Parathyroid adenoma (tissue), 2 donors: ENCODE results near the gene ATP5PO.

Source experiments
- H2AFZ ChIP-seq: fragments of 300-600 bp; sonication (generic); one replicate; pipeline ENCODE4 v1.7.0; 2017; ENCODE audit warnings: antibody characterized with exemption, mild to moderate bottlenecking
- H3K27ac ChIP-seq: fragments of 300-600 bp; sonication (generic); one replicate; pipeline ENCODE4 v1.7.0; 2017
- H3K27me3 ChIP-seq: fragments of 300-600 bp; sonication (generic); one replicate; pipeline ENCODE4 v1.7.0; 2017; ENCODE audit warnings: low read length; ENCODE audit not compliant: control insufficient read depth, insufficient read depth
- H3K36me3 ChIP-seq: fragments of 300-600 bp; sonication (generic); one replicate; pipeline ENCODE4 v1.7.0; 2017; ENCODE audit warnings: low read length; ENCODE audit not compliant: control insufficient read depth, insufficient read depth
- H3K4me1 ChIP-seq: fragments of 300-600 bp; sonication (generic); one replicate; pipeline ENCODE4 v1.7.0; 2017; ENCODE audit warnings: control low read depth
- H3K4me2 ChIP-seq: fragments of 300-600 bp; sonication (generic); one replicate; pipeline ENCODE4 v1.7.0; 2017; ENCODE audit warnings: low read length
- H3K4me3 ChIP-seq: fragments of 300-600 bp; sonication (generic); one replicate; pipeline ENCODE4 v1.7.0; 2017; ENCODE audit warnings: low read depth, low read length
- H3K79me2 ChIP-seq: fragments of 300-600 bp; sonication (generic); one replicate; pipeline ENCODE4 v1.7.0; 2017; ENCODE audit warnings: control low read depth
- H3K9ac ChIP-seq: fragments of 300-600 bp; sonication (generic); one replicate; pipeline ENCODE4 v1.7.0; 2017; ENCODE audit warnings: mild to moderate bottlenecking
- H3K9me3 ChIP-seq: fragments of 300-600 bp; sonication (generic); one replicate; pipeline ENCODE4 v1.7.0; 2017; ENCODE audit warnings: low read length; ENCODE audit not compliant: control insufficient read depth
- CTCF ChIP-seq: fragments of 300-600 bp; sonication (generic); IDR thresholded peaks from one replicate; pipeline ENCODE4 v1.7.0; 2017; ENCODE audit warnings: antibody characterized with exemption, mild to moderate bottlenecking
- donor health status: primary hyperparathyroidism.

ATP5PO gene

DNA sequence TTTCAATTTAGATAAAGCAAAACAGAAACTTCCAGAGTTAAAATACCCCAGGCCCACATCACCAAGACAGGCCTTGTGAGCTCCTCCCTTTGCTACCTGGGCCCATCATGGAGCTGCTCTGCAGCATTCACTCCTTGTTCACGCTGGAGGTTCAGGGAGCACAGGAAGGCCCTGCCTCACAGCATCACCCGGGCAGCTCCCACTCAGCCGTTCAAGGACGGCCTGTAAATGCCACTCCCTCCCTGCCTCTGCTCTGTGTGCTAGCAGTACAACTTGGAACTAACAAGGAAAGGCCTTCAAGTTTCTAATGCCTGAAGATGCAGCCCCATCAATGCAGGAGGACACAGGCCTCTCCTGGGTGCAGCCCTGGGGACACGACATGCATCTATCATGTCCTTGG is 11.6 kb downstream of the ATP5PO start:
- H3K4me2 ChIP-seq = no peak overlapping the region
- no peak overlapping the region for H2AFZ ChIP-seq
- no peak for TF ChIP-seq CTCF
- H3K9ac ChIP-seq = no peak overlapping the region
- H3K9me3 ChIP-seq = no peaks in the 10 kb centered on the region
- no peaks in the 10 kb centered on the region for H3K27me3 ChIP-seq
- no peaks in the 10 kb centered on the region for H3K4me1 ChIP-seq
- H3K36me3 ChIP-seq = no peaks in the 10 kb centered on the region
- H3K4me3 ChIP-seq = no peak overlapping the region
- no peaks in the 10 kb centered on the region for H3K79me2 ChIP-seq
- no peak overlapping the region for H3K27ac ChIP-seq

GRCh38 chr21:33902349-33902748 is 13.3 kb downstream of the ATP5PO start:
- Histone ChIP-seq H3K27ac (no peak overlapping the region), H3K4me1 (no peaks in the 10 kb centered on the region), H3K4me3 (no peak overlapping the region), H3K27me3 (no peaks in the 10 kb centered on the region), H3K4me2 (no peak overlapping the region), H3K36me3 (no peaks in the 10 kb centered on the region), H2AFZ (no peak overlapping the region), H3K79me2 (no peaks in the 10 kb centered on the region), H3K9me3 (no peaks in the 10 kb centered on the region), H3K9ac (no peak overlapping the region)
- TF ChIP-seq CTCF = no peak

- H3K4me1 ChIP-seq = no peaks in the 10 kb centered on the region
- no peak overlapping the region for H3K4me2 ChIP-seq
- TF ChIP-seq CTCF = no peak
- H3K9ac ChIP-seq = no peak overlapping the region
- H3K79me2 ChIP-seq = no peaks in the 10 kb centered on the region
- H3K27me3 ChIP-seq = no peaks in the 10 kb centered on the region
- no peak overlapping the region for H3K4me3 ChIP-seq
- no peaks in the 10 kb centered on the region for H3K36me3 ChIP-seq
- H3K27ac ChIP-seq = no peak overlapping the region
- no peak overlapping the region for H2AFZ ChIP-seq
- no peaks in the 10 kb centered on the region for H3K9me3 ChIP-seq
Measured at GRCh38 chr21:33901412-33902288, 14.0 kb downstream of the ATP5PO start.

- H3K79me2 ChIP-seq = no peaks in the 10 kb centered on the region
- no peak overlapping the region for H3K9ac ChIP-seq
- H3K4me1 ChIP-seq = no peaks in the 10 kb centered on the region
- H3K9me3 ChIP-seq = no peaks in the 10 kb centered on the region
- H3K4me2 ChIP-seq = no peak overlapping the region
- no peak overlapping the region for H2AFZ ChIP-seq
- TF ChIP-seq CTCF = no peak
- H3K36me3 ChIP-seq = no peaks in the 10 kb centered on the region
- no peaks in the 10 kb centered on the region for H3K27me3 ChIP-seq
- no peak overlapping the region for H3K4me3 ChIP-seq
- no peak overlapping the region for H3K27ac ChIP-seq
Measured at GRCh38 chr21:33899199-33899598, 16.4 kb downstream of the ATP5PO start.

GRCh38 chr21:33898586-33898985 is 17.0 kb downstream of the ATP5PO start:
- no peak for TF ChIP-seq CTCF
- Histone ChIP-seq H3K36me3 (no peaks in the 10 kb centered on the region), H3K4me3 (no peak overlapping the region), H3K27me3 (no peaks in the 10 kb centered on the region), H3K4me2 (no peak overlapping the region), H3K9ac (no peak overlapping the region), H3K4me1 (no peaks in the 10 kb centered on the region), H2AFZ (no peak overlapping the region), H3K79me2 (no peaks in the 10 kb centered on the region), H3K9me3 (no peaks in the 10 kb centered on the region), H3K27ac (no peak overlapping the region)
